HCT116 (cell line): Measurements from ENCODE around the gene RPLP2. TPM values are rescaled to one million over a fixed set of nuclear protein-coding genes. Genes with fewer than 3 reads are reported as not detected.

Experiments
- ATAC-seq: fragments of 200-7000 bp; cut with Tn5 transposase; 2 replicates; pipeline ENCODE4 v1.9.1; 2020; ENCODE audit warnings: mild to moderate bottlenecking, moderate library complexity
- BruUV-seq: library from RNA; stranded (reverse); fragments of 400-500 nt; replicated peaks from 2 replicates; lab custom pipeline; 2021; lab: Mats Ljungman, UMichigan
- CTCF ChIA-PET: fragments of 300-600 bp; sonication (Branson Sonifier 250); formaldehyde crosslinking; loops from one replicate; lab custom pipeline; 2021; ENCODE audit warnings: antibody characterized with exemption; lab: Charles Lee
- POLR2A ChIA-PET: fragments of 300-600, 350-600 bp; sonication (Branson Sonifier 250); formaldehyde crosslinking; loops from one replicate; lab custom pipeline; 2021; ENCODE audit warnings: antibody characterized with exemption; lab: Charles Lee
- RAD21 ChIA-PET, 2 experiments: fragments of 300-600 bp; sonication (Branson Sonifier 250); formaldehyde crosslinking; loops; one replicate each; lab custom pipeline; 2023; ENCODE audit warnings: low total read pairs in 2 of 2; ENCODE audit not compliant: uncharacterized antibody in 2 of 2, unreplicated experiment in 2 of 2, low non-redundant PET in 1 of 2; lab: Charles Lee
- DNase-seq: peaks from one replicate; pipeline ENCODE4 v3.0.0-alpha.2; 2010; ENCODE audit warnings: low read depth, low spot score
- H2AFZ ChIP-seq: fragments of 200-600 bp; shearing (Covaris generic), sonication (generic); 2 replicates; pipeline ENCODE4 v1.6.1; 2017; ENCODE audit warnings: low read depth, mixed run types, mixed read lengths, antibody characterized with exemption, low read length; ENCODE audit not compliant: poor library complexity, severe bottlenecking
- H3K27ac ChIP-seq: 2 replicates; pipeline ENCODE4 v1.5.1; 2012; ENCODE audit warnings: low read depth, low read length
- H3K27me3 ChIP-seq: fragments of 200-600 bp; sonication (generic); 2 replicates; pipeline ENCODE4 v1.6.1; 2016; ENCODE audit warnings: mixed run types, low read length, mixed read lengths; ENCODE audit not compliant: insufficient read depth
- H3K36me3 ChIP-seq, 2 experiments: fragments of 200-500 bp in 1 of 2; fragments of 200-600 bp in 1 of 2; sonication (Bioruptor generic) in 1 of 2; sonication (generic) in 1 of 2; 2 replicates each; pipeline versions ENCODE4 v1.5.1 to v1.6.1; 2014 to 2016; ENCODE audit warnings: low read length in 2 of 2, inconsistent platforms in 1 of 2, mixed read lengths in 1 of 2, mixed run types in 1 of 2; ENCODE audit not compliant: insufficient read depth in 2 of 2, control insufficient read depth in 1 of 2
- H3K4me1 ChIP-seq, 2 experiments: fragments of 200-600 bp in 1 of 2; sonication (generic) in 1 of 2; 2 replicates each; pipeline versions ENCODE4 v1.5.1 to v1.6.1; 2012 to 2017; ENCODE audit warnings: low read length in 2 of 2, inconsistent platforms in 1 of 2, mild to moderate bottlenecking in 1 of 2, mixed read lengths in 1 of 2, mixed run types in 1 of 2, moderate library complexity in 1 of 2; ENCODE audit not compliant: insufficient read depth in 2 of 2, control insufficient read depth in 1 of 2
- H3K4me2 ChIP-seq: fragments of 200-600 bp; sonication (generic); 2 replicates; pipeline ENCODE4 v1.6.1; 2017; ENCODE audit warnings: mixed run types, low read length, mixed read lengths
- H3K4me3 ChIP-seq, 2 experiments: fragments of 200-600 bp in 1 of 2; sonication (generic) in 1 of 2; replicated peaks in 1 of 2; 2 replicates each; pipeline ENCODE4 v1.5.1; 2011 to 2016; ENCODE audit warnings: low read length in 2 of 2, control low read depth in 1 of 2, low read depth in 1 of 2, mild to moderate bottlenecking in 1 of 2, mixed read lengths in 1 of 2, mixed run types in 1 of 2
- H3K79me2 ChIP-seq: fragments of 200-600 bp; sonication (generic); 2 replicates; pipeline ENCODE4 v1.6.1; 2017; ENCODE audit warnings: mild to moderate bottlenecking, mixed run types, low read length, moderate library complexity, mixed read lengths; ENCODE audit not compliant: insufficient read depth
- H3K9ac ChIP-seq: fragments of 200-600 bp; sonication (generic); 2 replicates; pipeline ENCODE4 v1.6.1; 2016; ENCODE audit warnings: low read length, mixed read lengths
- H3K9me2 ChIP-seq: fragments of 200-600 bp; sonication (generic), shearing (Covaris generic); 2 replicates; pipeline ENCODE4 v1.6.1; 2017; ENCODE audit warnings: mixed run types, mild to moderate bottlenecking, moderate library complexity; ENCODE audit not compliant: insufficient read depth
- H3K9me3 ChIP-seq, 2 experiments: fragments of 200-500 bp in 1 of 2; fragments of 200-600 bp in 1 of 2; sonication (Bioruptor generic) in 1 of 2; sonication (generic) in 1 of 2; 2 replicates each; pipeline ENCODE4 v1.6.1; 2014 to 2017; ENCODE audit warnings: low read length in 2 of 2, mixed read lengths in 2 of 2, inconsistent platforms in 1 of 2, low read depth in 1 of 2, mild to moderate bottlenecking in 1 of 2, mixed run types in 1 of 2, moderate library complexity in 1 of 2; ENCODE audit not compliant: control insufficient read depth in 1 of 2, insufficient read depth in 1 of 2
- H4K20me1 ChIP-seq: fragments of 200-600 bp; sonication (generic), shearing (Covaris generic); 2 replicates; pipeline ENCODE4 v1.6.1; 2017; ENCODE audit warnings: mixed run types, mild to moderate bottlenecking, moderate library complexity; ENCODE audit not compliant: insufficient read depth
- CBX3 ChIP-seq: IDR thresholded peaks from 2 replicates; pipeline ENCODE4 v1.6.1; 2012; ENCODE audit warnings: low read depth
- CTCF ChIP-seq, 3 experiments: fragments of 200-600 bp in 1 of 3; sonication (generic) in 1 of 3; IDR thresholded peaks in 2 of 3; conservative IDR thresholded peaks in 1 of 3; 2 replicates each; pipeline ENCODE4 v1.5.1; 2012 to 2017; ENCODE audit warnings: low read depth in 2 of 3, low read length in 2 of 3, antibody characterized with exemption in 1 of 3, borderline replicate concordance in 1 of 3, control low read depth in 1 of 3, mild to moderate bottlenecking in 1 of 3, mixed read lengths in 1 of 3, mixed run types in 1 of 3, moderate library complexity in 1 of 3; ENCODE audit not compliant: insufficient read depth in 1 of 3
- POLR2A ChIP-seq: IDR thresholded peaks from 2 replicates; pipeline ENCODE4 v1.7.0; 2011; ENCODE audit warnings: borderline replicate concordance; ENCODE audit not compliant: insufficient read depth, insufficient read length; ENCODE audit errors: extremely low read depth
- POLR2AphosphoS5 ChIP-seq: IDR thresholded peaks from 2 replicates; pipeline ENCODE4 v1.6.1; 2011; ENCODE audit warnings: mild to moderate bottlenecking, low read depth, low read length, moderate library complexity
- SRF ChIP-seq: IDR thresholded peaks from 2 replicates; pipeline ENCODE4 v1.6.1; 2012; ENCODE audit warnings: low read depth
- YY1 ChIP-seq: IDR thresholded peaks from 2 replicates; pipeline ENCODE4 v1.6.1; 2011; ENCODE audit warnings: low read length, low read depth, moderate library complexity, mild to moderate bottlenecking; ENCODE audit not compliant: insufficient replicate concordance; ENCODE audit errors: extremely low read depth
- ZFX ChIP-seq: fragments of 450-650 bp; IDR thresholded peaks from 2 replicates; pipeline ENCODE4 v1.6.1; 2017
- intact Hi-C: fragments of 100-400 bp; cut with micrococcal nuclease; formaldehyde crosslinking; loops from 2 replicates; pipeline ENCODE4 v1.10.0; 2022
- total RNA-seq: library from RNA; stranded (reverse); gene quantifications from one replicate; pipeline ENCODE4 v1.2.1, GENCODE V29; 2021; ENCODE audit not compliant: unreplicated experiment

The RPLP2 gene
- total RNA-seq, 1 experiment from 2014 or later: 3,615 TPM

DNA sequence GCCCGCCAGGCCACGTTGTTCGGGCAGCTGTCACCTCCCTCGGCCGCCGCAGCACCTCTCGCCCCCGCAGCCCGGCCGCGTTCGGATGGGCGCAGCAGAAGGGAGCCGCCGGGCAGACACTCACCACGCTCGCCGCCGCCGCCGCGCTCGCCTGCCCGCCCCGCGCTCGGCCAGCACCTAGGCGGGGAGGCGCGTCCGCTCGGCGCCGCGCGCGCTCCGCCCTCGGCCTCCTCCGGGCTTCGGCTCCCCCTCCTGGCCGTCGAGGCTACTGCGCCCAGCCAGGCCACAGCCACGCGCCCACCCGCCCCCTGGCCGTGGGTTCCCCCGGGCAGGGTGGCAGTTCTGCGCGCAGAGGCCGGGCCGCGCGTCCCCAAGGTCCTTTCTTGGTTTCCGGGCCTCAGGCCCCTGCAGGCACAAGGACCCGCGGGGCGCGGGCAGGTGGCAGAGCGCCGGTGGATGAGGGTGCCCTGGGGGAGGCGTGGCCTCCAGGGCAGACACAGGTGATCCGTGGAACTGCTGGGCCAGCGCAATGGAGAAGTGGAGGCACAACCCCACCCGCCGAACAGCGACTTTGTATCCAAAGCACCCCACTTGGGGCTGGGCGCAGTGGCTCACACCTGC is 11.6 kb upstream of the RPLP2 start, which contains the start of gene SLC25A22:
Gene SLC25A22, minus strand, starts transcription at position 189 of the 621 bp plus-strand sequence. CDS start 3,275 bp downstream, outside the sequence.
- CTCF ChIA-PET: no interaction called here
- peaks cover 29% of the 10 kb centered on the region for H3K79me2 ChIP-seq
- BruUV-seq: no TSS peak

More for the DNA sequence above, 11.6 kb upstream of the RPLP2 start, which contains the start of gene SLC25A22:
- no peak for DNase-seq
- Histone ChIP-seq H3K4me3 (peak within 1 kb of the TSS; percentile 86 to 92), H3K27ac (peak within 1 kb of the TSS; percentile 91), H2AFZ (no peak within 1 kb of the TSS), H3K9me2 (no peaks in the 10 kb centered on the region), H3K4me2 (peak within 1 kb of the TSS; percentile 97), H3K27me3 (no peaks in the 10 kb centered on the region), H3K9me3 (no peaks in the 10 kb centered on the region), H3K36me3 (peaks cover 0 to 9% of the 10 kb centered on the region in 2 experiments; a peak in 1 of 4 replicates), H3K4me1 (peaks cover 16 to 42% of the 10 kb centered on the region in 2 experiments), H4K20me1 (no peaks in the 10 kb centered on the region), H3K9ac (peak within 1 kb of the TSS; percentile 94)
- peak; percentile 66 for ATAC-seq
- intact Hi-C loops: no loop called here
- ChIA-PET POLR2A (no interaction called here), RAD21 (no interaction called here)
- peak; percentile 3 for TF ChIP-seq YY1
- TF ChIP-seq SRF: no peak
- no peak for TF ChIP-seq CBX3
- peak in 2 of 3 experiments; percentile 60 to 69; a peak in 4 of 6 replicates for TF ChIP-seq CTCF (IDR thresholded peaks at IDR 0.05 in 2 of 3, conservative IDR thresholded peaks at IDR 0.05 in 1 of 3; ENCODE audit: borderline replicate concordance in 1 of 3, insufficient read depth in 1 of 3, low read depth in 2 of 3, low read length in 2 of 3)
- TF ChIP-seq POLR2A: peak; percentile 49
- peak; percentile 29; the same call in 1 of the 2 replicates for TF ChIP-seq ZFX
- peak; percentile 51 for TF ChIP-seq POLR2AphosphoS5
